NCI-H510A treated with DMSO at 0.1 percent for 48 hours (cell line): ENCODE measurements around the gene OR52E5.
A peak's percentile ranks its signal among the peaks of the same experiment; 100 is the strongest.

Experiments
- DNase-seq: peaks from one replicate; lab custom pipeline; 2025; lab: John Stamatoyannopoulos, UW

The OR52E5 gene

GRCh38 chr11:5892908-5893307, at the start of gene OR52E5:
TSS of gene OR52E5 (plus strand) at chr11:5893208. CDS start at chr11:5900777, 7,569 bp downstream.
- no peak for DNase-seq

GRCh38 chr11:5846701-5847100, 46.3 kb upstream of the OR52E5 start:
- DNase-seq: no peak

GRCh38 chr11:5847711-5848110, 45.3 kb upstream of the OR52E5 start:
- no peak for DNase-seq

- no peak for DNase-seq
Measured at GRCh38 chr11:5851002-5851401, 42.0 kb upstream of the OR52E5 start.

GRCh38 chr11:5857590-5857989, 35.4 kb upstream of the OR52E5 start, which contains the start of gene OR52E8:
TSS of gene OR52E8 (minus strand) at chr11:5857690. CDS start at chr11:5857690, 0 bp downstream.
- DNase-seq: no peak

- no peak for DNase-seq
Measured at GRCh38 chr11:5865826-5866225, 27.2 kb upstream of the OR52E5 start.

GRCh38 chr11:5878564-5878963, 14.4 kb upstream of the OR52E5 start:
- DNase-seq: no peak

- DNase-seq: no peak
Measured at GRCh38 chr11:5880329-5880728, 12.7 kb upstream of the OR52E5 start, which contains the start of gene OR52E4. TSS of gene OR52E4 (plus strand) at chr11:5880629. CDS start at chr11:5884293, 3,664 bp downstream.

GRCh38 chr11:5881756-5882155, 11.3 kb upstream of the OR52E5 start:
- no peak for DNase-seq

- no peak for DNase-seq
Measured at GRCh38 chr11:5887172-5887571, 5.8 kb upstream of the OR52E5 start.

- no peak for DNase-seq
Measured at GRCh38 chr11:5887661-5888060, 5.3 kb upstream of the OR52E5 start.

GRCh38 chr11:5891216-5891800, 1.7 kb upstream of the OR52E5 start:
- peak; percentile 6 for DNase-seq

GRCh38 chr11:5899534-5899933, 6.5 kb downstream of the OR52E5 start:
- no peak for DNase-seq

GRCh38 chr11:5910540-5910939, 17.5 kb downstream of the OR52E5 start:
- DNase-seq: no peak

GRCh38 chr11:5922749-5923426, 29.9 kb downstream of the OR52E5 start:
- no peak for DNase-seq

GRCh38 chr11:5923427-5923776, 30.4 kb downstream of the OR52E5 start:
- no peak for DNase-seq

- no peak for DNase-seq
Measured at GRCh38 chr11:5923794-5924193, 30.8 kb downstream of the OR52E5 start.

GRCh38 chr11:5928271-5928670, 35.3 kb downstream of the OR52E5 start:
- no peak for DNase-seq

- no peak for DNase-seq
Measured at GRCh38 chr11:5928811-5929210, 35.8 kb downstream of the OR52E5 start.

GRCh38 chr11:5929571-5930368, 36.8 kb downstream of the OR52E5 start:
- no peak for DNase-seq

- no peak for DNase-seq
Measured at GRCh38 chr11:5930614-5931013, 37.6 kb downstream of the OR52E5 start.

- no peak for DNase-seq
Measured at GRCh38 chr11:5931061-5931460, 38.1 kb downstream of the OR52E5 start.

GRCh38 chr11:5932671-5933070, 39.7 kb downstream of the OR52E5 start:
- no peak for DNase-seq
